Measurements from ENCODE around the gene MUC22. TPM values are rescaled to one million over a fixed set of nuclear protein-coding genes. Genes with fewer than 3 reads are reported as not detected.
"Not testable (repeated sequence)": the region's sequence is repeated elsewhere in the genome, so short reads cannot be mapped to it uniquely, and the experiment has no call there.

The MUC22 gene
- total RNA-seq, 1 donor from 2014 or later: 1.6 TPM

GRCh38 chr6:31007694-31008093, 2.6 kb upstream of the MUC22 start:
- Mint-ChIP-seq H3K9me3 (no peaks in the 10 kb centered on the region), H3K36me3 (no peaks in the 10 kb centered on the region), H3K27me3 (peaks cover 6% of the 10 kb centered on the region), H3K27ac (peak overlapping the region; percentile 97), H3K4me1 (ENCODE audit: unreplicated experiment) (peaks cover 16% of the 10 kb centered on the region), H3K4me3 (peak overlapping the region; percentile 72)
- DNase-seq (ENCODE audit: extremely low spot score, unreplicated experiment): no peak
- no peak for TF ChIP-seq CTCF (conservative IDR thresholded peaks at IDR 0.05)

GRCh38 chr6:31008165-31008564, 2.1 kb upstream of the MUC22 start:
- no peak for TF ChIP-seq CTCF (conservative IDR thresholded peaks at IDR 0.05)
- Mint-ChIP-seq H3K27me3 (peaks cover 6% of the 10 kb centered on the region), H3K4me1 (ENCODE audit: unreplicated experiment) (peaks cover 16% of the 10 kb centered on the region), H3K27ac (peak overlapping the region; percentile 97), H3K4me3 (no peak overlapping the region), H3K36me3 (no peaks in the 10 kb centered on the region), H3K9me3 (no peaks in the 10 kb centered on the region)
- no peak for DNase-seq (ENCODE audit: extremely low spot score, unreplicated experiment)

- Mint-ChIP-seq H3K9me3 (no peaks in the 10 kb centered on the region), H3K36me3 (no peaks in the 10 kb centered on the region), H3K27me3 (peaks cover 6% of the 10 kb centered on the region), H3K4me1 (ENCODE audit: unreplicated experiment) (peaks cover 16% of the 10 kb centered on the region), H3K27ac (peak overlapping the region; percentile 2), H3K4me3 (peak overlapping the region; percentile 35)
- no peak for TF ChIP-seq CTCF (conservative IDR thresholded peaks at IDR 0.05)
- DNase-seq (ENCODE audit: extremely low spot score, unreplicated experiment): no peak
Observed at GRCh38 chr6:31009731-31010130, 543 bp upstream of the MUC22 start.

- no peak for TF ChIP-seq CTCF (conservative IDR thresholded peaks at IDR 0.05)
- Mint-ChIP-seq H3K4me3 (no peak overlapping the region), H3K4me1 (ENCODE audit: unreplicated experiment) (peaks cover 11% of the 10 kb centered on the region), H3K27ac (no peak overlapping the region), H3K27me3 (peaks cover 6% of the 10 kb centered on the region), H3K36me3 (no peaks in the 10 kb centered on the region), H3K9me3 (no peaks in the 10 kb centered on the region)
- no peak for DNase-seq (ENCODE audit: extremely low spot score, unreplicated experiment)
Observed at GRCh38 chr6:31011153-31011552, 879 bp downstream of the MUC22 start.

- no peak for DNase-seq (ENCODE audit: extremely low spot score, unreplicated experiment)
- Mint-ChIP-seq H3K4me3 (no peak overlapping the region), H3K27ac (no peak overlapping the region), H3K9me3 (no peaks in the 10 kb centered on the region), H3K36me3 (no peaks in the 10 kb centered on the region), H3K27me3 (peaks cover 8% of the 10 kb centered on the region), H3K4me1 (ENCODE audit: unreplicated experiment) (no peaks in the 10 kb centered on the region)
- TF ChIP-seq CTCF (conservative IDR thresholded peaks at IDR 0.05): no peak
Observed at GRCh38 chr6:31016659-31017299, 6.5 kb downstream of the MUC22 start.

- not testable (repeated sequence) for H3K4me1 Mint-ChIP-seq (ENCODE audit: unreplicated experiment); DNase-seq (ENCODE audit: extremely low spot score, unreplicated experiment); H3K36me3 Mint-ChIP-seq; H3K9me3 Mint-ChIP-seq; H3K27me3 Mint-ChIP-seq; H3K27ac Mint-ChIP-seq; H3K4me3 Mint-ChIP-seq
Observed at GRCh38 chr6:31017436-31017835, 7.2 kb downstream of the MUC22 start.
